Mucosa of descending colon (tissue), 3 donors: ENCODE data around the gene NPAT. TPM values are rescaled to one million over a fixed set of nuclear protein-coding genes. Genes with fewer than 3 reads are reported as not detected.

Experiments used
- ATAC-seq: fragments of 200-7000 bp; cut with Tn5 transposase; one replicate; pipeline ENCODE4 v1.9.1; 2020; ENCODE audit warnings: mild to moderate bottlenecking, moderate library complexity
- DNase-seq, 3 donors: peaks; one replicate each; pipeline ENCODE4 v3.0.0-alpha.2; 2020
- H3K36me3 ChIP-seq: fragments of 200-600 bp; one replicate; pipeline ENCODE4 v1.8.0; 2021; ENCODE audit warnings: low read depth, mild to moderate bottlenecking
- H3K4me1 ChIP-seq: fragments of 200-600 bp; one replicate; pipeline ENCODE4 v1.8.0; 2021; ENCODE audit warnings: low read depth, mild to moderate bottlenecking
- H3K4me3 ChIP-seq: fragments of 200-600 bp; one replicate; pipeline ENCODE4 v1.8.0; 2021; ENCODE audit warnings: mild to moderate bottlenecking
- H3K9me3 ChIP-seq: fragments of 200-600 bp; one replicate; pipeline ENCODE4 v1.8.0; 2021; ENCODE audit warnings: mild to moderate bottlenecking
- CTCF ChIP-seq: fragments of 200-600 bp; IDR thresholded peaks from one replicate; pipeline ENCODE4 v1.8.0; 2022; ENCODE audit warnings: antibody characterized with exemption, mild to moderate bottlenecking
- intact Hi-C, 2 donors: fragments of 100-400 bp; cut with DNase I in 1 of 2; cut with micrococcal nuclease in 1 of 2; formaldehyde crosslinking; loops; one replicate each; pipeline versions ENCODE4 v1.11.0 to v1.11.1; 2022; cut with DNase I, micrococcal nuclease
- total RNA-seq, 3 donors: library from RNA; stranded (reverse); fragmentation: NEBNext Ultra II Directional in 2 of 3; extraction: Animal tissue kit (Norgen Biotek cat#: 25700) in 2 of 3; gene quantifications; one replicate each; pipeline versions ENCODE4 v1.2.1 to v1.2.4, GENCODE V29; 2021 to 2023
- donor health status: DM: no; HTN: no; CAD: no; lungs with moderate emphysema.
- donor health status: DM: no; HTN: no; CAD: no.
- donor health status: DM: no; HTN: yes; CAD: no.

The NPAT gene
- total RNA-seq, 3 donors from 2014 or later, result 11.1 to 15.8 (median 14.7) TPM

- no peak for DNase-seq
Measured at GRCh38 chr11:108198833-108199232, 23.6 kb downstream of the NPAT start.

GRCh38 chr11:108197351-108197750 lies 25.1 kb downstream of the NPAT start:
- Histone ChIP-seq H3K4me1 (no peaks in the 10 kb centered on the region), H3K36me3 (peaks cover 4% of the 10 kb centered on the region), H3K9me3 (no peaks in the 10 kb centered on the region), H3K4me3 (no peak overlapping the region)
- ATAC-seq (no peak), DNase-seq (no peak)
- TF ChIP-seq CTCF, result no peak
- intact Hi-C loops, result no loop called here

More at GRCh38 chr11:108198833-108199232, 23.6 kb downstream of the NPAT start:
- intact Hi-C loops, result no loop called here
- Histone ChIP-seq H3K36me3 (peaks cover 4% of the 10 kb centered on the region), H3K4me3 (no peak overlapping the region), H3K9me3 (no peaks in the 10 kb centered on the region), H3K4me1 (no peaks in the 10 kb centered on the region)
- peak; percentile 24 for ATAC-seq
- no peak for TF ChIP-seq CTCF

GRCh38 chr11:108196901-108197300 lies 25.5 kb downstream of the NPAT start:
- no peak for TF ChIP-seq CTCF
- peaks cover 4% of the 10 kb centered on the region for H3K36me3 ChIP-seq
- intact Hi-C loops, result no loop called here

GRCh38 chr11:108193725-108194124 lies 28.7 kb downstream of the NPAT start:
- no peak for ATAC-seq
- Histone ChIP-seq H3K4me3 (no peak overlapping the region), H3K4me1 (no peaks in the 10 kb centered on the region), H3K9me3 (no peaks in the 10 kb centered on the region), H3K36me3 (peaks cover 4% of the 10 kb centered on the region)
- intact Hi-C loops, result no loop called here
- no peak for DNase-seq
- TF ChIP-seq CTCF, result no peak

More at GRCh38 chr11:108196901-108197300, 25.5 kb downstream of the NPAT start:
- Histone ChIP-seq H3K4me1 (no peaks in the 10 kb centered on the region), H3K9me3 (no peaks in the 10 kb centered on the region), H3K4me3 (no peak overlapping the region)
- DNase-seq, result no peak
- ATAC-seq, result no peak

GRCh38 chr11:108177570-108177969 lies 44.9 kb downstream of the NPAT start:
- no peaks in the 10 kb centered on the region for H3K4me1 ChIP-seq
- no peak for DNase-seq
- H3K4me3 ChIP-seq, result no peak overlapping the region
- intact Hi-C loops, result no loop called here
- TF ChIP-seq CTCF, result no peak
- ATAC-seq, result no peak
- no peaks in the 10 kb centered on the region for H3K36me3 ChIP-seq
- no peaks in the 10 kb centered on the region for H3K9me3 ChIP-seq

GRCh38 chr11:108170184-108170583 lies 52.3 kb downstream of the NPAT start:
- intact Hi-C loops, result no loop called here
- Histone ChIP-seq H3K36me3 (peaks cover 12% of the 10 kb centered on the region), H3K9me3 (no peaks in the 10 kb centered on the region), H3K4me3 (no peak overlapping the region), H3K4me1 (no peaks in the 10 kb centered on the region)
- TF ChIP-seq CTCF, result no peak
- no peak for DNase-seq
- no peak for ATAC-seq
